H7 (cell line): ENCODE measurements around the gene SLC1A7. TPM values are rescaled to one million over a fixed set of nuclear protein-coding genes. Genes with fewer than 3 reads are reported as not detected.

Experiments
- DNase-seq: peaks from one replicate; pipeline ENCODE4 v3.0.0; 2012
- H3K27me3 ChIP-seq: 2 replicates; pipeline ENCODE4 v1.6.0; 2011; ENCODE audit warnings: mild to moderate bottlenecking, low read length; ENCODE audit not compliant: control insufficient read depth, insufficient read depth
- H3K36me3 ChIP-seq: replicated peaks from 2 replicates; pipeline ENCODE4 v1.5.1; 2011; ENCODE audit warnings: low read length; ENCODE audit not compliant: control insufficient read depth, insufficient read depth
- H3K4me3 ChIP-seq: 2 replicates; pipeline ENCODE4 v1.5.1; 2011; ENCODE audit warnings: low read depth, mild to moderate bottlenecking, control low read depth, low read length, moderate library complexity; ENCODE audit not compliant: insufficient read depth
- total RNA-seq: library from RNA; depleted of rRNA; stranded (reverse); fragments of >200 nt; shearing (Covaris generic); gene quantifications from 2 replicates; pipeline ENCODE4 v1.2.3, GENCODE V29; 2014

Gene SLC1A7
- total RNA-seq, 1 experiment from 2014 or later = not detected

- Histone ChIP-seq H3K27me3 (no peaks in the 10 kb centered on the region; the same call in 1 of the 2 replicates), H3K36me3 (no peaks in the 10 kb centered on the region), H3K4me3 (no peak overlapping the region)
- no peak for DNase-seq
Measured at GRCh38 chr1:53090227-53091147, 52.0 kb downstream of the SLC1A7 start.

- DNase-seq = peak; percentile 44
- no peaks in the 10 kb centered on the region; the same call in 1 of the 2 replicates for H3K27me3 ChIP-seq
- no peak overlapping the region for H3K4me3 ChIP-seq
Measured at GRCh38 chr1:53089478-53090226, 52.8 kb downstream of the SLC1A7 start.

DNA sequence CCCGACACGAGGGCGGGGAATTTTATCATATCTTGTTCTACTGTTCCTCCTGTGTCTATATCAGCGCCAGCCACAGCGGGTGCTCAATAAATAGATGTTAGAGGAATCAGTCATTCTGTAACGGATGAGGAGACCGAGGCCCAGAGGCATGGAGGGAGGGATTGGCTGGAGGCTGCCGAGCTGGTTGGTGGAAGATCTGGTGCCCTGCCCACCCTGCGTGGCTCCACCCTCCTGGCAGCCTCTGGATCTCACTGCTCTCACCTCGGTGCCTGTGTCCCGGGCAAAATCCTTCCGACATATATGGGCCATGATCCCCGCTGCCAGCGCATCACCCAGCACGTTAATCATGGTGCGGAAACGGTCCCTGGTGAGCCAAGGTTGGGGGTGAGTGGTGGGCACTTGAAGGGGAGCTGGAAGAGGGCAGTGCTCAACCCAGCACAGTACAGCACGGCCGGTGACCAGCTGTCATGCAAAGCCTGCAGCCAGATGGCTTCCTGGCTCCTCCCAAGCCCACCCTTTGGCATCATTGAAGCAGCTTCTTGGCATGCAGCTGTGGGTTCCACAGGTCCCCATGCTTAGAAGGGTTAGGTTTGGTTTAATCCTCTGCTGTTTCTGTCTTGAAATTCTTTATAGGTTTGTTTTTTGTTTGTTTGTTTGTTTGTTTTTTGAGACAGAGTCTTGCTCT is 53.7 kb downstream of the SLC1A7 start:
- H3K4me3 ChIP-seq = no peak overlapping the region
- H3K36me3 ChIP-seq = no peaks in the 10 kb centered on the region
- DNase-seq = no peak
- H3K27me3 ChIP-seq = no peaks in the 10 kb centered on the region; the same call in 1 of the 2 replicates

More at GRCh38 chr1:53089478-53090226, 52.8 kb downstream of the SLC1A7 start:
- no peaks in the 10 kb centered on the region for H3K36me3 ChIP-seq

DNA sequence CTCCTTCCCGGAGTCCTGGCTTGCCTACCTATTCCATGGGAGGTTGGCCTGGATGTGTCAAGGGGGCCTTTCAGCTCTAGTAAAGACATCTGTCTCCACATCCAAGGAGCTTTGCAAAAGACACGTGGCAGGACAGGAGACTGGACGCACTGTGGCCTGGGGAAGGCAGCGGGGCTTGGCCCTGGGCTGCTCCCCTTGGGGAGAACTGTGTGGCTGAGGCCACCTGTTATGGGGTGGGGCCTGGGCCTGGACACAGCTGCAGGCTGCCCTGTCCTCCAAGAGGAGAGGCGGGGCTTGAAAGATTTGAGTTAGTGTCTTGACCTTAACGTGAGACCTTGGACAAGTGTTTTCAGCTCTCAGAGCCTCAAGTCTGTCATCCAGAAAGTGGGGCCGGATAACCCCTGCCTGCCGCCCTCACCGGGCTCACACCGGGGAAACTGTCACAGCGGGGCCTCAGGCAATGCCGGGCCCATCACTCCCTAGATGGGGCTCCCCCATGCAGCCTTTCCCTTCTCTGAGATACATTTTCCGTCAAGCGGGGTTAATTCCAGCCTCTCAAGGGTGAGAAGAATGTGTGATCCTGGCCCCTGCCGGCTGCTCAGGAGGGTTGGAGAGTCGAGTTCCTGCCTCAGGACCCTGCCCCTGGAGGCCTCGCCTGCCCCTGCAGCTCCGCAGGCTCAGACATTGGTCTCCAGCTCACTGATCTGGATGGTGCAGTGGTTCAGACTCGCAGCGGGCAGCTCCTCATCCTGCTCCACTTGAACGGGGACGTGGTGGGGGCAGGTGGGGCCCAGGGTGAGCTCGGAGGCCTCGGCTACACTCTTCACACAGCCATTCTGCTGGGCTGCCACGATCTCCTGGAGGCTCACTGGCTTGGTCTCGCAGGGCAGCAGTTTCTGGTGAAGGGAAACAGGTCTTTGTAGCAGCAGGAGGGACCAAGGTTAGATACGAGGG is 54.8 kb downstream of the SLC1A7 start:
- Histone ChIP-seq H3K36me3 (no peaks in the 10 kb centered on the region), H3K27me3 (no peaks in the 10 kb centered on the region; the same call in 1 of the 2 replicates), H3K4me3 (no peak overlapping the region)
- DNase-seq = peak; percentile 91

- no peaks in the 10 kb centered on the region; the same call in 1 of the 2 replicates for H3K27me3 ChIP-seq
- peak; percentile 27 for DNase-seq
- H3K36me3 ChIP-seq = no peaks in the 10 kb centered on the region
- H3K4me3 ChIP-seq = no peak overlapping the region
Measured at GRCh38 chr1:53086491-53087070, 55.9 kb downstream of the SLC1A7 start.

- H3K36me3 ChIP-seq = no peaks in the 10 kb centered on the region
- H3K4me3 ChIP-seq = no peak overlapping the region
- no peaks in the 10 kb centered on the region; the same call in 1 of the 2 replicates for H3K27me3 ChIP-seq
- DNase-seq = peak; percentile 25
Measured at GRCh38 chr1:53085405-53085804, 57.0 kb downstream of the SLC1A7 start.

- Histone ChIP-seq H3K4me3 (no peak overlapping the region), H3K27me3 (no peaks in the 10 kb centered on the region; the same call in 1 of the 2 replicates), H3K36me3 (no peaks in the 10 kb centered on the region)
- no peak for DNase-seq
Measured at GRCh38 chr1:53084589-53084971, 57.9 kb downstream of the SLC1A7 start.

DNA sequence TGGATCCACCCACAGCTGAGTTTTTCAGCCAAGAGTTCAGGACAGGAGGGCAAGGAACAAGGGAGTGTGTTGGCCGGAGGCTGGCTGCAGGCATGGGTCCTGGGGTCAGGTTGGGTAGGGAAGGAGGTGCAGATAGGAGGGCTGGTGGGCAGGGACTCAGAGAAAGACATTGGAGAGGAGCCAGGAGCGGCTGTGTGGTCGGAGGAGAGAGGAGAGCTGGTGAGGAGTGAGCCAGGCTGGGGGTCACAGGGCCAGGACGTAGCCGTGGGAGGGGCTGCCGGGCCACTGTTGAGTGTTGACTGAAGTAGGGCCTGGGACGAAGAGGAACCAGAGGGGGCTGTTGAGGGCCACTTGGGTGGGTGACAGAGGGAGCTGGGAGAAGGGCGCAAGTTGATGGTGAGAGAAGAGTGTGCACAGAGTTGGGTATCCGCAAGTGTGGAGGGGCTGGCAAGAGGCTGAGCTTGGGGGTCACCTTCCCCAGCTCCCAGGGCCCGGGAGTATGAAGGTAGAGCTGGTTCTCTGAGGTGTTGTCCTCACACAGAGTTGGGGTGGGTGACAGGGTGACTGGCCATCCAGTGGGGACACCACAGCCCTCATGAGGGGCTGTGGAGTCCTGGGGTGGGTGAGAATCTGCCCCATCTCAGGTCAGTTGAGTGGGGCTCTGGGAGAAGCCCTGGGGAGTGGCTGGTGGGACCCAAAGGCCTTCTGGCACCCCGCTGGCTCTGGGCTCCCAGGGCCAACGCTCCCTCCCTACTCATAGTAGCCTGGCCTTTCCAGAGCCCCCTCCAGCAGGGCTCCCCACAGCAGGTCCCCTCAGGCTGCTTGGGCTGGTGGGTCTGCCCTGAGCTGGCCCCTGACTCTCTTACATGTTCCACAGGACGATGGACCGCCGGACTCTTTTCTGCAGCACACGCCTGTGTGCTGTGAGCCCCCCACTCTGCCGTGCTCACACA is 58.5 kb downstream of the SLC1A7 start:
- Histone ChIP-seq H3K27me3 (no peaks in the 10 kb centered on the region; the same call in 1 of the 2 replicates), H3K4me3 (no peak overlapping the region), H3K36me3 (no peaks in the 10 kb centered on the region)
- DNase-seq = peak; percentile 32

DNA sequence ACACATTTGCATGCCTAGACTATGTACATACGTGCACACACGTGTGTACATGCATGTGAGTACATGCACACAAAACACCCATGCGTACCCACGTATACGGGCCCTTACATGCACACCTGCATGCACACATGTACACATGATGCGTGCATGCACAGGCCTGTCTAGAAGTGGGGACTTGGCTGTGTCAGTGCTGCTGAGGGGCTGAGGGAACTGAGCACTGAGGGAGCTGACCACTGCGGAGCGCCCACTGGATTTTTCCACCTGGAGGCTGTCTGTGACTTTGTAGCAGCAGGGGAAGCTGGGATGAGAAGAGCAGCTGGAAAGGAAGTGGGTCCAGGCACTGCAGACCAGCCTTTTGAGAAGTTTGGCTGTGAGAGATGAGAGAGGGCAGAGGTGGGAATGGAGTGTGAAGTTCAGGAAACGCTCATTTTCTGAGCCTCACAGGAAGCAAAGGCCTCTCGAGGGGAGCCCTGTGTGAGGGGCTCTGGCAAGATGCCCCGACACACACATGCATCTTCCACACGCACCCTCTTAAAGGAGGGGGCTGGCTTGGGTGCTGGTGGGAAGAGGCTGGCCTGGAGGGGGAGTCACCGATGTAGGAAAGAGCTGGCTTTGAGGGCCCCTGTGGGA is 59.5 kb downstream of the SLC1A7 start:
- H3K36me3 ChIP-seq = no peaks in the 10 kb centered on the region
- no peak overlapping the region for H3K4me3 ChIP-seq
- DNase-seq = peak; percentile 32
- H3K27me3 ChIP-seq = no peaks in the 10 kb centered on the region

- DNase-seq = peak; percentile 70
- Histone ChIP-seq H3K4me3 (no peak overlapping the region), H3K27me3 (no peaks in the 10 kb centered on the region), H3K36me3 (no peaks in the 10 kb centered on the region)
Measured at GRCh38 chr1:53081384-53082066, 60.9 kb downstream of the SLC1A7 start.

DNA sequence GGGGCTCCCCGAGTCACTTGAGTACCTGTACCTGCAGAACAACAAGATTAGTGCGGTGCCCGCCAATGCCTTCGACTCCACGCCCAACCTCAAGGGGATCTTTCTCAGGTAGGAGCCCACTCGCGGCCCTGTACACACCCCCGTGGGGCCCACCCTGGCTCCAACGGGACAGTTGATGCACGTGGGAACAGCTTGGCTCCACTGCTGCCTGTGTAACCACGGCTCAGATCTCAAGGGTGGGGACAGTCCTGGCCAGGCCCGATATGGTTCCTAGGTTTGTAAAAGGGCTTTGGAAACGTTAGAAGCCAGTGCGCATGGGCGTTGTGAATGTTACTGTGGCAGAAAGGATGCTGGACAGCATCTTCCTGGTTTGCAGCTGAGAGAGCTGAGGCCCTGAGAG is 61.7 kb downstream of the SLC1A7 start:
- Histone ChIP-seq H3K4me3 (no peak overlapping the region), H3K36me3 (no peaks in the 10 kb centered on the region), H3K27me3 (no peaks in the 10 kb centered on the region)
- peak; percentile 20 for DNase-seq

- Histone ChIP-seq H3K4me3 (no peak overlapping the region), H3K27me3 (no peaks in the 10 kb centered on the region), H3K36me3 (no peaks in the 10 kb centered on the region)
- DNase-seq = no peak
Measured at GRCh38 chr1:53080041-53080440, 62.4 kb downstream of the SLC1A7 start.
